Hepatocyte (in vitro differentiated cells): ENCODE results near the gene ETHE1. TPM values are rescaled to one million over a fixed set of nuclear protein-coding genes. Genes with fewer than 3 reads are reported as not detected.

Experiments used
- DNase-seq: peaks from one replicate; pipeline ENCODE4 v3.0.0-alpha.2; 2016; ENCODE audit warnings: low spot score
- H2AFZ ChIP-seq: fragments of 200-600 bp; sonication (generic); 2 replicates; pipeline ENCODE4 v1.6.0; 2016; ENCODE audit warnings: antibody characterized with exemption, mild to moderate bottlenecking
- H3K27ac ChIP-seq: fragments of 200-600 bp; sonication (generic); 2 replicates; pipeline ENCODE4 v1.5.1; 2016; ENCODE audit warnings: mild to moderate bottlenecking
- H3K27me3 ChIP-seq: fragments of 200-600 bp; sonication (generic); 2 replicates; pipeline ENCODE4 v1.6.1; 2016
- H3K36me3 ChIP-seq: fragments of 200-600 bp; sonication (generic); replicated peaks from 2 replicates; pipeline ENCODE4 v1.5.1; 2016; ENCODE audit warnings: low read depth; ENCODE audit not compliant: insufficient read depth
- H3K4me1 ChIP-seq: fragments of 200-600 bp; sonication (generic); 2 replicates; pipeline ENCODE4 v1.5.1; 2016; ENCODE audit warnings: mild to moderate bottlenecking, moderate library complexity; ENCODE audit not compliant: insufficient read depth
- H3K4me2 ChIP-seq: fragments of 200-600 bp; sonication (generic); 2 replicates; pipeline ENCODE4 v1.6.0; 2016
- H3K4me3 ChIP-seq: fragments of 200-600 bp; sonication (generic); 2 replicates; pipeline ENCODE4 v1.5.1; 2016; ENCODE audit warnings: mild to moderate bottlenecking
- H3K79me2 ChIP-seq: fragments of 200-600 bp; sonication (generic); 2 replicates; pipeline ENCODE4 v1.6.0; 2017; ENCODE audit warnings: mild to moderate bottlenecking
- H3K9me2 ChIP-seq: fragments of 200-600 bp; sonication (generic); replicated peaks from 2 replicates; pipeline ENCODE4 v1.6.0; 2017; ENCODE audit warnings: mild to moderate bottlenecking; ENCODE audit not compliant: insufficient read depth
- H3K9me3 ChIP-seq: fragments of 200-600 bp; sonication (generic); 2 replicates; pipeline ENCODE4 v1.5.1; 2016; ENCODE audit warnings: low read depth, mild to moderate bottlenecking
- H4K20me1 ChIP-seq: fragments of 200-600 bp; sonication (generic); 2 replicates; pipeline ENCODE4 v1.6.0; 2016; ENCODE audit warnings: mild to moderate bottlenecking; ENCODE audit not compliant: insufficient read depth, poor library complexity, severe bottlenecking
- EZH2 ChIP-seq: fragments of 200-600 bp; sonication (generic); IDR thresholded peaks from 2 replicates; pipeline ENCODE4 v1.6.1; 2016; ENCODE audit warnings: antibody characterized with exemption, mild to moderate bottlenecking, borderline replicate concordance
- EZH2phosphoT487 ChIP-seq: fragments of 200-600 bp; sonication (generic); IDR thresholded peaks from one replicate; pipeline ENCODE4 v1.6.1; 2018; ENCODE audit warnings: antibody characterized with exemption, mild to moderate bottlenecking, low read depth, moderate library complexity; ENCODE audit not compliant: unreplicated experiment, severe bottlenecking
- WGBS: methylation state at CpG from one replicate; pipeline ENCODE4 v1.1.6; 2016; ENCODE audit warnings: low lambda C conversion rate; ENCODE audit errors: missing lambda C conversion rate; 5-methylcytosine and 5-hydroxymethylcytosine counted together
- polyA plus RNA-seq: library from polyadenylated mRNA; unstranded; fragments of >200 nt; fragmentation: Nextera tagmentation; extraction: Ambion mirVana; gene quantifications from 2 replicates; pipeline ENCODE4 v1.2.1, GENCODE V29; 2016
- total RNA-seq: library from RNA; depleted of rRNA; stranded (reverse); fragments of >200 nt; gene quantifications from 2 replicates; pipeline ENCODE4 v1.2.3, GENCODE V29; 2014
- TF ChIP-seq, protein P1 (sequence below): fragments of 200-600 bp; sonication (generic); IDR thresholded peaks from 2 replicates; pipeline ENCODE4 v1.5.1; 2016; ENCODE audit warnings: antibody characterized with exemption, mild to moderate bottlenecking; ENCODE audit not compliant: poor library complexity

Gene ETHE1
- total and polyA plus RNA-seq, 2 experiments from 2014 or later = 42.1 to 65.1 TPM

DNA sequence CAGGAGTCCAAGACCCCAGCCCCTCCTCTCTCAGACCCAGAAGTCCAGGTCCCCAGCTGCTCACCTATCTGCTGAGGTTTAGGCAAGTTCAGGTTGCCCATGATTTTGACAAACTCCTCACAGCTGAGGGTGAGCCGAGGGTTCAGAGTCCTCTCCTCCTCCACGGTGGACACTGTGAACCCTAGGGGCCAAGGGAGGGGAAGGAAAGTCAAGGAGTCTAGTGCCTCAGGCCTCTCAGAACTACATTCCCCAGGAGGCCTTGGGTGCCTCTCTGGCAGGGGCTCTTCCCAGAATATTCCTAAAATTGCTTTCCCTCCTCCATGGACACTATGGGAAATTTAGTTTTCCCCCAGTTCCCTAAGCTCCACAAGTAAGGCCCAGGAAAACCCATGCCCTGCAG, 19.1 kb downstream of the ETHE1 start:
- no peaks in the 10 kb centered on the region for H3K9me3 ChIP-seq
- no peak overlapping the region for H3K27ac ChIP-seq
- H2AFZ ChIP-seq = no peak overlapping the region
- DNase-seq = no peak
- TF ChIP-seq EZH2phosphoT487 = no peak
- no peak for TF ChIP-seq EZH2
- TF ChIP-seq, protein P1, sequence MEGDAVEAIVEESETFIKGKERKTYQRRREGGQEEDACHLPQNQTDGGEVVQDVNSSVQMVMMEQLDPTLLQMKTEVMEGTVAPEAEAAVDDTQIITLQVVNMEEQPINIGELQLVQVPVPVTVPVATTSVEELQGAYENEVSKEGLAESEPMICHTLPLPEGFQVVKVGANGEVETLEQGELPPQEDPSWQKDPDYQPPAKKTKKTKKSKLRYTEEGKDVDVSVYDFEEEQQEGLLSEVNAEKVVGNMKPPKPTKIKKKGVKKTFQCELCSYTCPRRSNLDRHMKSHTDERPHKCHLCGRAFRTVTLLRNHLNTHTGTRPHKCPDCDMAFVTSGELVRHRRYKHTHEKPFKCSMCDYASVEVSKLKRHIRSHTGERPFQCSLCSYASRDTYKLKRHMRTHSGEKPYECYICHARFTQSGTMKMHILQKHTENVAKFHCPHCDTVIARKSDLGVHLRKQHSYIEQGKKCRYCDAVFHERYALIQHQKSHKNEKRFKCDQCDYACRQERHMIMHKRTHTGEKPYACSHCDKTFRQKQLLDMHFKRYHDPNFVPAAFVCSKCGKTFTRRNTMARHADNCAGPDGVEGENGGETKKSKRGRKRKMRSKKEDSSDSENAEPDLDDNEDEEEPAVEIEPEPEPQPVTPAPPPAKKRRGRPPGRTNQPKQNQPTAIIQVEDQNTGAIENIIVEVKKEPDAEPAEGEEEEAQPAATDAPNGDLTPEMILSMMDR = no peak
- WGBS = 53% methylated on average over 2 of the region's 2 CpGs
- no peaks in the 10 kb centered on the region for H3K9me2 ChIP-seq
- H3K27me3 ChIP-seq = no peaks in the 10 kb centered on the region
- H3K4me2 ChIP-seq = peak overlapping the region; percentile 46
- H3K4me3 ChIP-seq = no peak overlapping the region
- peaks cover 2% of the 10 kb centered on the region for H3K79me2 ChIP-seq
- H3K4me1 ChIP-seq = peaks cover 6% of the 10 kb centered on the region
- H4K20me1 ChIP-seq = no peaks in the 10 kb centered on the region
- H3K36me3 ChIP-seq = no peaks in the 10 kb centered on the region

DNA sequence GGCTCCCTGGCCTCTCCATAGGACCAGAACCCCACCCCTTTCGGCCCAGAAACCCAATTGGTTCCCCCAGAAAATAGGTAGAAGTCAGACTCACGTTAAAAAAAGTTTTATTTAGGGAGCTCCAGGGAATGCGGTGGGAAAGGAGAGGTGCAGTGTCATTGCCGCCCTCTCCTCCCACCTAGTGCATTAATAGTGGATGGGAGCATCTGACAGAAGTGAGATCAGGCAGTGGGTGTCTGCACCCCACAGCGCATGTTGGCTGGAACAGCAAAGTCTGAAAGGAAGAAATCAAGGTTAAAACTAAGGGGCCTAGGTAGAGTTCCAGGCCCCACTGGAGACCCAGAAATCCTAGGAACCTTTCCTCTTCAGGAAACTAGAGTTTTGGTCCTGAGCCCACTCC, 20.4 kb downstream of the ETHE1 start:
- peaks cover 12% of the 10 kb centered on the region for H3K79me2 ChIP-seq
- H2AFZ ChIP-seq = no peak overlapping the region
- WGBS = 94% methylated on average over 5 of the region's 5 CpGs

DNA sequence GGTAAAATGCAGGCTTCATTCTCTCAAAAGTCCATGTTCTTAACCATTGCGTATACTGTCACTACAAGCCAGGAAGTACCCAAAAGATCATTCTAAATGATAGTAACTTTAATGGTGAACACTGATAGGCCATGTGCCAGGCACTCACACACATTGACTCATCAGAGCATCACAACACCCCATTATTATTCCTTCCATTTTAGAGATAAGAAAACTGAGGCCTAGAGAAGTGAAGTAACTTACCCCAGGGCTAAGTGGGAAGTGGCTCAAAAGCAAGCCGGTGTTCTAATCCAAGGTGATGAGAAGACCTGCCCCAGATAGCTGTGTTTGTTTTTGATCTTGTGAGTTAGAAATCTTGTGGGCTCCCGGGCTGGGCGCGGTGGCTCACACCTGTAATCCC, 21.1 kb downstream of the ETHE1 start:
- H3K9me3 ChIP-seq = no peaks in the 10 kb centered on the region
- H3K27ac ChIP-seq = no peak overlapping the region
- no peaks in the 10 kb centered on the region for H3K36me3 ChIP-seq
- H3K27me3 ChIP-seq = no peaks in the 10 kb centered on the region
- 89% methylated on average over 5 of the region's 5 CpGs for WGBS
- no peaks in the 10 kb centered on the region for H3K9me2 ChIP-seq
- no peak overlapping the region for H3K4me2 ChIP-seq
- peaks cover 12% of the 10 kb centered on the region for H3K79me2 ChIP-seq
- no peak for DNase-seq
- H3K4me3 ChIP-seq = no peak overlapping the region
- H2AFZ ChIP-seq = no peak overlapping the region
- H4K20me1 ChIP-seq = no peaks in the 10 kb centered on the region
- peaks cover 10% of the 10 kb centered on the region for H3K4me1 ChIP-seq
- TF ChIP-seq EZH2phosphoT487 (no peak), EZH2 (no peak)
- TF ChIP-seq, protein P1 = no peak

More for the DNA sequence above, 20.4 kb downstream of the ETHE1 start:
- H3K4me2 ChIP-seq = no peak overlapping the region
- H3K36me3 ChIP-seq = no peaks in the 10 kb centered on the region
- no peaks in the 10 kb centered on the region for H3K9me2 ChIP-seq
- H3K27ac ChIP-seq = no peak overlapping the region
- no peak for TF ChIP-seq EZH2
- TF ChIP-seq, protein P1 = no peak
- TF ChIP-seq EZH2phosphoT487 = no peak
- no peak for DNase-seq
- H3K4me3 ChIP-seq = no peak overlapping the region
- no peaks in the 10 kb centered on the region for H3K9me3 ChIP-seq
- no peaks in the 10 kb centered on the region for H3K27me3 ChIP-seq
- H3K4me1 ChIP-seq = peaks cover 10% of the 10 kb centered on the region
- H4K20me1 ChIP-seq = no peaks in the 10 kb centered on the region

DNA sequence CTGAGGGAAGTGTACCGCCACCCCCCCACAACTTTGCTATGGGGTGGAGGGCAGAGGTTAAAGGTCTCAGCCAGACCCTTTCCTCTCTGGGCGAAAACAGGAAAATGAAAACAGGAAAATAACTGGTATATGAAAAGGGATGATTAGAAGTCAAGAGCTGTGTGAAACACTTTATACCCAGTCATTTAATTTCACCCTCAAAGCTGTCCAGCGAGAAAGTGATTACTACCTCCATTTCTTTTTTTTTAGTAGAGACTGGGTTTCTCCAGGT, 21.9 kb downstream of the ETHE1 start:
- Histone ChIP-seq H3K27ac (peak overlapping the region; percentile 91), H3K4me3 (no peak overlapping the region), H3K27me3 (no peaks in the 10 kb centered on the region), H3K4me2 (peak overlapping the region; percentile 91), H3K4me1 (peaks cover 10% of the 10 kb centered on the region), H3K9me3 (no peaks in the 10 kb centered on the region), H3K9me2 (no peaks in the 10 kb centered on the region), H4K20me1 (no peaks in the 10 kb centered on the region), H2AFZ (no peak overlapping the region), H3K79me2 (peaks cover 12% of the 10 kb centered on the region), H3K36me3 (no peaks in the 10 kb centered on the region)
- WGBS = 84% methylated on average over 3 of the region's 3 CpGs
- DNase-seq = no peak
- TF ChIP-seq EZH2phosphoT487 = no peak
- no peak for TF ChIP-seq EZH2
- TF ChIP-seq, protein P1 = no peak
